ENCODE measurements around the gene DENND2A. TPM values are rescaled to one million over a fixed set of nuclear protein-coding genes. Genes with fewer than 3 reads are reported as not detected.
A peak's percentile ranks its signal among the peaks of the same experiment; 100 is the strongest.

Gene DENND2A
- total and polyA plus RNA-seq, 10 of the 15 experiments (the other 5 are each of a cell fraction or from before 2014, with no cell fraction given), result 0.01 TPM; not detected in 9

GRCh38 chr7:140668641-140669040 is 28.0 kb upstream of the DENND2A start:
- Histone ChIP-seq H3K4me2 (ENCODE audit: control insufficient read depth, insufficient read depth) (no peak overlapping the region), H3K9ac (ENCODE audit: control insufficient read depth, insufficient read depth, low read length) (no peak overlapping the region), H2AFZ (ENCODE audit: control insufficient read depth, low read depth, low read length) (no peak overlapping the region), H3K36me3 (ENCODE audit: control insufficient read depth in 2 of 2, insufficient read depth in 2 of 2, low read length in 1 of 2) (no peaks in the 10 kb centered on the region), H3K4me1 (ENCODE audit: control insufficient read depth, insufficient read depth, low read length) (peaks cover 10% of the 10 kb centered on the region), H3K79me2 (ENCODE audit: control insufficient read depth, insufficient read depth, low read length) (no peaks in the 10 kb centered on the region; the same call in 1 of the 2 replicates), H3K27ac (ENCODE audit: control insufficient read depth, insufficient read depth) (no peak overlapping the region), H4K20me1 (ENCODE audit: control insufficient read depth, insufficient read depth) (no peaks in the 10 kb centered on the region), H3K4me3 (no peak overlapping the region), H3K27me3 (replicated peaks in 1 of 2; ENCODE audit: control insufficient read depth in 2 of 2, insufficient read depth in 2 of 2, low read length in 1 of 2) (no peaks in the 10 kb centered on the region), H3K9me3 (replicated peaks; ENCODE audit: control insufficient read depth, insufficient read depth, low read length) (no peaks in the 10 kb centered on the region)
- CTCF ChIA-PET, result interaction anchor here (2.4 kb wide), 1 partner anchor 9 kb away, joined by 12 read pairs; no protein-coding TSS in a partner anchor
- DNase-seq (ENCODE audit: low read depth, low spot score) (no peak), FAIRE-seq (no peak), ATAC-seq (no peak)
- no TSS peak for BruUV-seq (replicated peaks)
- POLR2A ChIA-PET, result no interaction called here
- 6% methylated on average over 1 of the region's 1 CpG for WGBS (ENCODE audit: insufficient coverage, insufficient replicate concordance, low lambda C conversion rate, missing lambda C conversion rate)
- intact Hi-C loops (cut with micrococcal nuclease; ENCODE audit: unreplicated experiment), result no loop called here
- in situ Hi-C loops (cut with MboI), result no loop called here
- RAD21 ChIA-PET (ENCODE audit: unreplicated experiment), result interaction anchor here (1.2 kb wide), 1 partner anchor 8 kb away, joined by 5 read pairs; no protein-coding TSS in a partner anchor
- TF ChIP-seq RFX5 (IDR thresholded peaks at IDR 0.05; ENCODE audit: low read depth, low read length) (peak; percentile 61; the same call in 1 of the 2 replicates), KAT2A (conservative IDR thresholded peaks at IDR 0.05; ENCODE audit: control insufficient read depth, low read depth, low read length) (no peak), BHLHE40 (IDR thresholded peaks at IDR 0.05; ENCODE audit: borderline replicate concordance in 1 of 2, low read depth in 2 of 2, low read length in 1 of 2) (no peak)
- SMC1A ChIA-PET (ENCODE audit: uncharacterized antibody, unreplicated experiment), result interaction anchor here (1.1 to 1.3 kb wide), 2 partner anchors 8 to 343 kb away, joined by 3 to 6 read pairs; no protein-coding TSS in a partner anchor

GRCh38 chr7:140667476-140667875 is 26.9 kb upstream of the DENND2A start:
- POLR2A ChIA-PET, result no interaction called here
- Histone ChIP-seq H3K79me2 (ENCODE audit: control insufficient read depth, insufficient read depth, low read length) (no peaks in the 10 kb centered on the region), H3K4me3 (no peak overlapping the region), H3K27ac (ENCODE audit: control insufficient read depth, insufficient read depth) (no peak overlapping the region), H3K9ac (ENCODE audit: control insufficient read depth, insufficient read depth, low read length) (no peak overlapping the region), H3K36me3 (ENCODE audit: control insufficient read depth in 2 of 2, insufficient read depth in 2 of 2, low read length in 1 of 2) (no peaks in the 10 kb centered on the region), H4K20me1 (ENCODE audit: control insufficient read depth, insufficient read depth) (no peaks in the 10 kb centered on the region), H3K4me2 (ENCODE audit: control insufficient read depth, insufficient read depth) (no peak overlapping the region), H2AFZ (ENCODE audit: control insufficient read depth, low read depth, low read length) (no peak overlapping the region), H3K27me3 (replicated peaks in 1 of 2; ENCODE audit: control insufficient read depth in 2 of 2, insufficient read depth in 2 of 2, low read length in 1 of 2) (no peaks in the 10 kb centered on the region), H3K4me1 (ENCODE audit: control insufficient read depth, insufficient read depth, low read length) (peaks cover 5% of the 10 kb centered on the region), H3K9me3 (replicated peaks; ENCODE audit: control insufficient read depth, insufficient read depth, low read length) (no peaks in the 10 kb centered on the region)
- intact Hi-C loops (cut with micrococcal nuclease; ENCODE audit: unreplicated experiment) (no loop called here), in situ Hi-C loops (cut with MboI) (no loop called here)
- 73% methylated on average over 1 of the region's 1 CpG for WGBS (ENCODE audit: insufficient coverage, insufficient replicate concordance, low lambda C conversion rate, missing lambda C conversion rate)
- no peak for ATAC-seq
- BruUV-seq (replicated peaks), result no TSS peak
- RAD21 ChIA-PET (ENCODE audit: unreplicated experiment), result no interaction called here
- SMC1A ChIA-PET (ENCODE audit: uncharacterized antibody, unreplicated experiment), result interaction anchor here (1.0 kb wide), 1 partner anchor 10 kb away, joined by 3 read pairs; no protein-coding TSS in a partner anchor
- no peak for FAIRE-seq
- CTCF ChIA-PET, result interaction anchor here (2.4 kb wide), 1 partner anchor 7 kb away, joined by 12 read pairs; no protein-coding TSS in a partner anchor
- no peak for DNase-seq (ENCODE audit: low read depth, low spot score)
- TF ChIP-seq KLF5 (IDR thresholded peaks at IDR 0.05; ENCODE audit: partially characterized antibody) (no peak), TAF1 (IDR thresholded peaks at IDR 0.05; ENCODE audit: borderline replicate concordance, low read depth, low read length) (no peak), ASH2L (IDR thresholded peaks at IDR 0.05; ENCODE audit: borderline replicate concordance, low read depth) (no peak), POU2F2 (IDR thresholded peaks at IDR 0.05; ENCODE audit: borderline replicate concordance, low read depth, low read length) (no peak), ZBTB4 (CRISPR knock-in tag; IDR thresholded peaks at IDR 0.05) (no peak), SKIL (IDR thresholded peaks at IDR 0.05; ENCODE audit: low read depth, poor library complexity, severe bottlenecking) (no peak), GABPA (IDR thresholded peaks at IDR 0.05; ENCODE audit: low read depth) (no peak), MTA2 (IDR thresholded peaks at IDR 0.05; ENCODE audit: low read depth) (no peak), FOXM1 (IDR thresholded peaks at IDR 0.05; ENCODE audit: low read depth, low read length) (no peak)

All from GM12878 (cell line).